Measurements from ENCODE around the gene LAYN.

DNA sequence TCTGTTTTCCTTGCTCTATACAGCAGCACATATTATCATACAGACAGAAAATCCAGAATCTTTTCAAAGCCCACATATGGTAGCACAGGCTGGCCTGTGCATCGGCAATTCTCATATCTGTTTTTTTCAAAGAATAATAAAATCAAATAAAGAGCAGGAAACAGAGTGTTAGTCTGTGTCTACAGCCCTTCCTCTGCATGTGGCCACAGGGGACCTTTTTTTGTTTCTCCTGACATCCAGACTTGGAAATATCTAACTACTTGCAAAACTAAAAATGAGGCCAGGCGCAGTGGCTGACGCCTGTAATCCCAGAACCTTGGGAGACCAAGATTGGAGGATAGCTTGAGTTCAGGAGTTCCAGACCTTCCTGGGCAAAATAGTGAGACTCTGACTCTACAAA, 20.3 kb downstream of the LAYN start:
- TF ChIP-seq, protein P1, sequence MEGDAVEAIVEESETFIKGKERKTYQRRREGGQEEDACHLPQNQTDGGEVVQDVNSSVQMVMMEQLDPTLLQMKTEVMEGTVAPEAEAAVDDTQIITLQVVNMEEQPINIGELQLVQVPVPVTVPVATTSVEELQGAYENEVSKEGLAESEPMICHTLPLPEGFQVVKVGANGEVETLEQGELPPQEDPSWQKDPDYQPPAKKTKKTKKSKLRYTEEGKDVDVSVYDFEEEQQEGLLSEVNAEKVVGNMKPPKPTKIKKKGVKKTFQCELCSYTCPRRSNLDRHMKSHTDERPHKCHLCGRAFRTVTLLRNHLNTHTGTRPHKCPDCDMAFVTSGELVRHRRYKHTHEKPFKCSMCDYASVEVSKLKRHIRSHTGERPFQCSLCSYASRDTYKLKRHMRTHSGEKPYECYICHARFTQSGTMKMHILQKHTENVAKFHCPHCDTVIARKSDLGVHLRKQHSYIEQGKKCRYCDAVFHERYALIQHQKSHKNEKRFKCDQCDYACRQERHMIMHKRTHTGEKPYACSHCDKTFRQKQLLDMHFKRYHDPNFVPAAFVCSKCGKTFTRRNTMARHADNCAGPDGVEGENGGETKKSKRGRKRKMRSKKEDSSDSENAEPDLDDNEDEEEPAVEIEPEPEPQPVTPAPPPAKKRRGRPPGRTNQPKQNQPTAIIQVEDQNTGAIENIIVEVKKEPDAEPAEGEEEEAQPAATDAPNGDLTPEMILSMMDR (IDR thresholded peaks at IDR 0.05) = no peak
- no peak for TF ChIP-seq POLR2A (IDR thresholded peaks at IDR 0.05)
